IMR-90 (cell line): ENCODE measurements around the gene ERC2.

Experiments used
- CHD1 ChIP-seq: IDR thresholded peaks from 2 replicates; pipeline ENCODE4 v1.6.1; 2012; ENCODE audit warnings: low read depth, low read length, improper control_type of control experiment
- CTCF ChIP-seq: conservative IDR thresholded peaks from 2 replicates; pipeline ENCODE4 v1.5.1; 2012; ENCODE audit warnings: mild to moderate bottlenecking, low read depth, low read length, improper control_type of control experiment
- POLR2A ChIP-seq: IDR thresholded peaks from 2 replicates; pipeline ENCODE4 v1.6.1; 2012; ENCODE audit warnings: mild to moderate bottlenecking, low read depth, low read length
- RAD21 ChIP-seq: IDR thresholded peaks from 2 replicates; pipeline ENCODE4 v1.6.1; 2012; ENCODE audit warnings: low read length, improper control_type of control experiment
- RCOR1 ChIP-seq: IDR thresholded peaks from 2 replicates; pipeline ENCODE4 v1.6.1; 2012; ENCODE audit warnings: mild to moderate bottlenecking, low read length, improper control_type of control experiment; ENCODE audit not compliant: insufficient replicate concordance
- SMC3 ChIP-seq: fragments of 150-350 bp; IDR thresholded peaks from 2 replicates; pipeline ENCODE4 v1.6.1; 2016; ENCODE audit warnings: low read depth, mild to moderate bottlenecking, antibody characterized with exemption, low read length, moderate library complexity

- TF ChIP-seq CTCF = no peak
- TF ChIP-seq RCOR1 = no peak
- no peak for TF ChIP-seq SMC3
- TF ChIP-seq POLR2A = no peak
- TF ChIP-seq CHD1 = no peak
- no peak for TF ChIP-seq RAD21
These were observed 158.8 kb downstream of the ERC2 start for GRCh38 chr3:56309465-56309864.
